Measurements from ENCODE around the gene FBXO2.
"Not testable (repeated sequence)": the region's sequence is repeated elsewhere in the genome, so short reads cannot be mapped to it uniquely, and the experiment has no call there.

Gene FBXO2

GRCh38 chr1:11629184-11630016 is 24.8 kb downstream of the FBXO2 start:
- DNase-seq (ENCODE audit: low read depth in 2 of 2), result no peak

DNA sequence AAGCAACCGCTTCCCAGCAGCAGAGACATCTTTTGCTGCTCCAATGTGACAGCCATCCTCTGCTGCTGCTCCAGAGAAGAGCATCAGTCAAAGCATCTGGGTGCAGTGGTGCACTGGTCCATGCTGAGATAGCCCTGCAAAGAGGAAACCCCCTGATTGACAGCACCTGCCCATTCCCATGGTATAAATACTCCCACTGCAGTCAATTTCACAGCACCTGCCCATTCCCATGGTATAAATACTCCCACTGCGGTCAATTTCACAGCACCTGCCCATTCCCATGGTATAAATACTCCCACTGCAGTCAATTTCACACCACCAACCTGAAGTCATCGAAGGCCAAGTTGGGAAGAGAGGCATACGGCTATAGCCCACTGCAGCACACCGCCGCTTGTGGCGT is 25.5 kb downstream of the FBXO2 start:
- DNase-seq (ENCODE audit: low read depth in 2 of 2), result no peak

- no peak for DNase-seq (ENCODE audit: low read depth in 2 of 2)
These were observed 27.7 kb downstream of the FBXO2 start for GRCh38 chr1:11626551-11626950.

- DNase-seq (ENCODE audit: low read depth in 2 of 2), result no peak
These were observed 30.5 kb downstream of the FBXO2 start for GRCh38 chr1:11623702-11624101.

DNA sequence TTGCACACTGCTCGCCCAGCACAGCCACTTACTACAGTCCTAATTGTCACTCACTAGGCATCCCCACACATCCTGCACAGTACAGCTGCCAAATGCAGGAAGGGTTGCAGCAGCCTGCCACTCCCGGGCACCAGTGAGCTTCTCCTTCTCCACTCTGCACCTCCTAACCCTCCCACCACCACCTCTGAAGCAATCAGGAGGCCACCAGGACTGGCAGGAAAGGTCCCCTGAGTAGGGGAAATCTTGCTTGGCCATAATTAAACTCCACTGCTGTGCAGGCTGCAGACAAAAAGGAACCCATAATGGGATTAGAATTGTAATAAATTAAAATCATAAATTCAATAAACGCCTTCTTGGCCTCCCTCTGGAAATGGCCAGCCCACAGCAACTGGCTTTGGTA is 31.8 kb downstream of the FBXO2 start:
- no peak for DNase-seq (ENCODE audit: low read depth in 2 of 2)

GRCh38 chr1:11620924-11621323 is 33.3 kb downstream of the FBXO2 start:
- DNase-seq (ENCODE audit: low read depth in 2 of 2), result no peak

DNA sequence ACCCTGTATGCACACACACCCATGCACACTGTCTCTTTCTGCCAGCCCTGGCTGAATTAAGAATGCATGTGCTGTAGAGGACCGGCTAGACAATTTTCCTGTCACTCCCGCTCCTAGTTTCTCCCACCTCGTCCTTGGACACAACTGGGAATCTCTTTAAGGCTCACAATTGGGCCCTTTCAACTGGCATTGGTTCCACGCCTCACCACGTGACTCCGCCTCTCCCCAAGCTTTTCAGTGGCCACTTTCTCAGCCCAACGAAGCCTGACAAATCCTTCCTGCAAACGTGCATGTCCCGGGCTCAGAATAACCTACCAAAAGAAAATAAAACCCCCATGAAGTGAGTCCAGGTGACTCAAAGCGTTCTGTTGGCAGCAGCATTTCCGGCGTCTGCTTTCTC is 33.8 kb downstream of the FBXO2 start:
- no peak for DNase-seq (ENCODE audit: low read depth in 2 of 2)

DNA sequence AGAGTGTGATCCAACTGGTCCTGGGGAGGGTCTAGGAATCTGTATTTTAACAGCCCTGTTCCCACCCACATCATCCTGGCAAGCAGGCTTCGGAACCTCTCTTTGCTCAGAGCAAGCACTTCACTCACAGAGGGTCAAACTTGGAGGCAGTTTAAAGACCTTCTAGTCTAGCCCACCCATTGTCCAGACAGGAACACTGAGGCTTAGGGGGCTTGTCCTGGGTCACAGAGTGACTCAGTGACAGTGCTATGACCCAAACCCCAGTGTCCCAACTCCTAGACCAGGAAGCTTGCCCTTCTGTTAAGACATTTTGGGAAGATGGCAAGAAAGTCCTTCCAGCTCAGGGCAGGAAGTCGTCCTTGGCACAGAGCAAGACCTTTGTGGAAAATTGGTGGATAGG is 36.5 kb downstream of the FBXO2 start:
- DNase-seq (ENCODE audit: low read depth in 2 of 2), result no peak

- no peak for DNase-seq (ENCODE audit: low read depth in 2 of 2)
These were observed 36.9 kb downstream of the FBXO2 start for GRCh38 chr1:11617314-11617713.

- no peak for DNase-seq (ENCODE audit: low read depth in 2 of 2)
These were observed 37.5 kb downstream of the FBXO2 start for GRCh38 chr1:11616766-11617165.

DNA sequence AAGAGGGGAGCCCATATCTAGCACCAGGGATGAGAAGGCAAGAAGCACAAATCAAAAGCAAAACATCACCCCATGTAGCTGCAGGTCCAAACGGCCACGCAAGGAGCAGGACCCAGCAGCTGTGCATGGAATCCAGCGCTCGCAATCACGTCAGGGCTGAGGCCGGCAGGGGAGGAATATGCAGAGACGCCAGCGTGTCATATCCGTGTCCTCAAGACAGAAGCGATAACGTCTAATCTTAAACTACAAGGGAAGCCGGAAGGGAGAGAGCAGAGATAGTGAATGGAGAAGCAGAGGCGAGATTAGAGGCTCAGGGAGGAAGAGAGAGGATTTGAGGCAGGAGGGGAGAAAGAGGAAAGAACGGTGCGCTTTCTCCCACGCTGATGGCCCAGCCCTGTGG is 39.1 kb downstream of the FBXO2 start:
- DNase-seq (ENCODE audit: low read depth in 2 of 2), result no peak

DNA sequence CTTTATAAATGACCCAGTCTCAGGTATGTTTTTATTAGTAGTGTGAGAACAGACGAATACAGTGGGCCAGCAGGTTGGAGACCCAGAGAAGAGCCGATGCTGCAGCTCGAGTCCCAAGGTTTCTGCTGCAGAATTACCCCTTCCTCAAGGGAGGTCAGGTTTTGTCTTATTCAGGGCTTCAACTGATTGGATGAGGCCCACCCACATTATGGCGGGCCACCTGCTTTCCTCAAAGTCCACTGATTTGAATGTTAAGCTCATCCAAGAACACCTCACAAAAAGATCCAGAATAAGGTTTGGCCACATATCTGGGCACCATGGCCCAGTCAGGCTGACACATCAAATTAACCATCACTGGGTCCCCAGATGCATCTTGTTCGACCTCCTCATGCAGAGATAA is 40.9 kb downstream of the FBXO2 start:
- no peak for DNase-seq (ENCODE audit: low read depth in 2 of 2)

DNA sequence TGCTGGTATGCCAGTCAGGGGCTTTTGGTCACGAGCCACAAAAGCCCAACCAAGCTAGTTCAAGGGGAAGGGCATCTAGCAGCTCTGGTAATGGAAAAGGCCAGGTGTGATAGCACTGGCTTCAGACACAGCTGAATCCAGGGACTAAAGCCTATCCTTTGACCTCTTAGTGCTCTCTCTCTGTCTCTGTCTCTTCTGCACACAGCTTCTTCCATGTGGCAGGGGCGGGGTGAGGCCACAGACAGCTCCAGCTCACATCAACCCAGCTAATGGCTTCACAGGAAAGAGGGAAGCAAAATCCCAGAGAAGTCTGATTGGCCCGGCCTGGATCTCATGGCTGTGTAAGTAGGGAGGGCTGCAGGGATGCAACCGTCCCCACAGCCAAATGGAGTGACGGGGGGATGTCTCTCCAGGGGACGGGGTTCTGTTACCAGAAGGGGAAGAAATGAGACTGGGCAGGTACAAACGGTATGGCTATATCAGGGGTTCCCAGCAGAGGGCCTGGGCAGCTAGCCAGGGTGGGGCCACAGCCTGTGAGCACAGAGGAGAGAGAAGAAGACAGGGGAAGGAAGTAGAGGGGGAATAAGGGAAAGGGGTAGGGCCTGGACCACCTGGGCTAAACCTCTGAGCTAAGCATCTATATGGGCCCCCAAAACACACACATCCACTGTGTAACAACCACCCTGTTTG is 42.4 kb downstream of the FBXO2 start:
- no peak for DNase-seq (ENCODE audit: low read depth in 2 of 2)

GRCh38 chr1:11610629-11611180 is 43.5 kb downstream of the FBXO2 start:
- DNase-seq (ENCODE audit: low read depth in 2 of 2), result no peak

GRCh38 chr1:11609378-11609777 is 44.9 kb downstream of the FBXO2 start:
- not testable (repeated sequence) for DNase-seq (ENCODE audit: low read depth in 2 of 2)

- not testable (repeated sequence) for DNase-seq (ENCODE audit: low read depth in 2 of 2)
These were observed 45.6 kb downstream of the FBXO2 start for GRCh38 chr1:11608596-11609130.

GRCh38 chr1:11606775-11607174 is 47.5 kb downstream of the FBXO2 start:
- DNase-seq (ENCODE audit: low read depth in 2 of 2), result no peak

- DNase-seq (ENCODE audit: low read depth in 2 of 2), result no peak
These were observed 51.2 kb downstream of the FBXO2 start for GRCh38 chr1:11602981-11603380.

- no peak for DNase-seq (ENCODE audit: low read depth in 2 of 2)
These were observed 51.8 kb downstream of the FBXO2 start for GRCh38 chr1:11602424-11602823.

GRCh38 chr1:11600836-11601235 is 53.4 kb downstream of the FBXO2 start:
- DNase-seq (ENCODE audit: low read depth in 2 of 2), result no peak

- no peak for DNase-seq (ENCODE audit: low read depth in 2 of 2)
These were observed 54.2 kb downstream of the FBXO2 start for GRCh38 chr1:11599891-11600576.

- no peak for DNase-seq (ENCODE audit: low read depth in 2 of 2)
These were observed 55.8 kb downstream of the FBXO2 start for GRCh38 chr1:11598461-11598860.
